ENCODE data around the gene ELOB. TPM values are rescaled to one million over a fixed set of nuclear protein-coding genes. Genes with fewer than 3 reads are reported as not detected.

ELOB gene
- total and polyA plus RNA-seq, 3 experiments from 2014 or later: 274 to 338 (median 322) TPM

GRCh38 chr16:2804728-2805127 lies 27.6 kb upstream of the ELOB start:
- Mint-ChIP-seq H3K27me3 (peaks cover 10 to 41% of the 10 kb centered on the region in 2 donors), H3K9me3 (peaks cover 3 to 10% (median 4%) of the 10 kb centered on the region in 5 donors), H3K4me1 (no peaks in the 10 kb centered on the region), H3K27ac (no peak overlapping the region), H3K36me3 (peaks cover 0 to 6% (median 0%) of the 10 kb centered on the region in 3 donors), H3K4me3 (no peak overlapping the region)
- Histone ChIP-seq H3K27me3 (ENCODE audit: insufficient read depth, low read length, poor library complexity, severe bottlenecking) (no peaks in the 10 kb centered on the region), H3K36me3 (ENCODE audit: insufficient read depth, low read length) (no peaks in the 10 kb centered on the region), H3K4me3 (ENCODE audit: low read length) (no peak overlapping the region), H3K4me1 (ENCODE audit: insufficient read depth, low read length) (no peaks in the 10 kb centered on the region), H3K9me3 (ENCODE audit: low read length) (no peaks in the 10 kb centered on the region), H3K27ac (ENCODE audit: low read depth, low read length) (no peak overlapping the region)
- POLR2A ChIA-PET: no interaction called here
- DNase-seq: peak in 1 of 5 donors; percentile 32
- CTCF ChIA-PET: no interaction called here

GRCh38 chr16:2803545-2804195 lies 26.6 kb upstream of the ELOB start:
- H3K9me3 ChIP-seq (ENCODE audit: low read length): no peaks in the 10 kb centered on the region
- no peaks in the 10 kb centered on the region for H3K4me1 ChIP-seq (ENCODE audit: insufficient read depth, low read length)
- CTCF ChIA-PET: no interaction called here
- no peak for DNase-seq
- H3K27ac ChIP-seq (ENCODE audit: low read depth, low read length): no peak overlapping the region
- POLR2A ChIA-PET: no interaction called here
- H3K4me3 Mint-ChIP-seq: peak overlapping the region in 1 of 7 donors; percentile 63
- H3K9me3 Mint-ChIP-seq: peaks cover 0 to 8% (median 4%) of the 10 kb centered on the region in 5 donors
- no peaks in the 10 kb centered on the region for H3K36me3 ChIP-seq (ENCODE audit: insufficient read depth, low read length)
- no peaks in the 10 kb centered on the region for H3K4me1 Mint-ChIP-seq
- H3K27me3 ChIP-seq (ENCODE audit: insufficient read depth, low read length, poor library complexity, severe bottlenecking): no peaks in the 10 kb centered on the region
- no peak overlapping the region for H3K27ac Mint-ChIP-seq
- no peaks in the 10 kb centered on the region for H3K36me3 Mint-ChIP-seq
- H3K4me3 ChIP-seq (ENCODE audit: low read length): no peak overlapping the region
- H3K27me3 Mint-ChIP-seq: peaks cover 9 to 33% of the 10 kb centered on the region in 2 donors

- no peak for DNase-seq
- Histone ChIP-seq H3K9me3 (ENCODE audit: low read length) (no peaks in the 10 kb centered on the region), H3K27ac (ENCODE audit: low read depth, low read length) (no peak overlapping the region), H3K36me3 (ENCODE audit: insufficient read depth, low read length) (no peaks in the 10 kb centered on the region), H3K4me3 (ENCODE audit: low read length) (no peak overlapping the region), H3K27me3 (ENCODE audit: insufficient read depth, low read length, poor library complexity, severe bottlenecking) (no peaks in the 10 kb centered on the region), H3K4me1 (ENCODE audit: insufficient read depth, low read length) (no peaks in the 10 kb centered on the region)
- H3K27ac Mint-ChIP-seq: peak overlapping the region in 1 of 8 donors; percentile 68
- H3K4me3 Mint-ChIP-seq: no peak overlapping the region
- peaks cover 0 to 8% (median 4%) of the 10 kb centered on the region in 5 donors for H3K9me3 Mint-ChIP-seq
- no peaks in the 10 kb centered on the region for H3K36me3 Mint-ChIP-seq
- POLR2A ChIA-PET: no interaction called here
- no peaks in the 10 kb centered on the region for H3K4me1 Mint-ChIP-seq
- CTCF ChIA-PET: interaction anchor here (1.0 kb wide), 1 partner anchor 12 kb away, joined by 3 read pairs; no protein-coding TSS in a partner anchor
- H3K27me3 Mint-ChIP-seq: peaks cover 10 to 24% of the 10 kb centered on the region in 2 donors
Observed at GRCh38 chr16:2799859-2800226, 22.8 kb upstream of the ELOB start.

DNA sequence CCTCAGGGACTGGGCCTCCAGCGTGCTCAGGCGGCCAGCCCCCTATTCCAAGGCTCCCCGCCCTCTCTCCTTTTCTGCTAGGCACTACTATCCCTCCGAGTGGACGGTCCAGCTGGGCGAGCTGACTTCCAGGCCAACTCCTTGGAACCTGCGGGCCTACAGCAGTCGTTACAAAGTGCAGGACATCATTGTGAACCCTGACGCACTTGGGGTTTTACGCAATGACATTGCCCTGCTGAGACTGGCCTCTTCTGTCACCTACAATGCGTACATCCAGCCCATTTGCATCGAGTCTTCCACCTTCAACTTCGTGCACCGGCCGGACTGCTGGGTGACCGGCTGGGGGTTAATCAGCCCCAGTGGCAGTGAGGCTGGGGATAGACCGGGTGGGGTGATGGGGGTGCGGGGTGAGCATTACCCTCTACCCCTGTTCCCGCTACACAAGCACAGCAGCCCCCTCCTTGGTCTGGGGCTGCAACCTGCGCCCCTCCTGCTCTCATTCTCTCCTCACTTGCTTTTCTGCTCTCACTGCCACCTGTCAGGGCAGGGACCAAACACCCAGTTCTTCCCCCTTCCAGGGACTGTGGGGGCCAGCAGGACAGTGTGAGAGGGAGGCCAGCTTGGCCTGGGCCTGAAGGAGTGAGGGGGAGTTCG lies 22.3 kb upstream of the ELOB start:
- POLR2A ChIA-PET: no interaction called here
- peak in 1 of 5 donors; percentile 31 for DNase-seq
- Histone ChIP-seq H3K36me3 (ENCODE audit: insufficient read depth, low read length) (no peaks in the 10 kb centered on the region), H3K27me3 (ENCODE audit: insufficient read depth, low read length, poor library complexity, severe bottlenecking) (no peaks in the 10 kb centered on the region), H3K4me1 (ENCODE audit: insufficient read depth, low read length) (no peaks in the 10 kb centered on the region), H3K9me3 (ENCODE audit: low read length) (no peaks in the 10 kb centered on the region), H3K4me3 (ENCODE audit: low read length) (no peak overlapping the region), H3K27ac (ENCODE audit: low read depth, low read length) (no peak overlapping the region)
- H3K4me3 Mint-ChIP-seq: no peak overlapping the region
- peaks cover 0 to 7% (median 4%) of the 10 kb centered on the region in 5 donors for H3K9me3 Mint-ChIP-seq
- H3K27ac Mint-ChIP-seq: no peak overlapping the region
- H3K4me1 Mint-ChIP-seq: no peaks in the 10 kb centered on the region
- H3K36me3 Mint-ChIP-seq: no peaks in the 10 kb centered on the region
- CTCF ChIA-PET: no interaction called here
- peaks cover 13 to 29% of the 10 kb centered on the region in 2 donors for H3K27me3 Mint-ChIP-seq

- Mint-ChIP-seq H3K27ac (no peak overlapping the region), H3K27me3 (peaks cover 13 to 32% of the 10 kb centered on the region in 2 donors), H3K4me3 (no peak overlapping the region), H3K36me3 (no peaks in the 10 kb centered on the region), H3K4me1 (no peaks in the 10 kb centered on the region), H3K9me3 (peaks cover 0 to 4% (median 2%) of the 10 kb centered on the region in 5 donors)
- no peaks in the 10 kb centered on the region for H3K4me1 ChIP-seq (ENCODE audit: insufficient read depth, low read length)
- H3K4me3 ChIP-seq (ENCODE audit: low read length): no peak overlapping the region
- POLR2A ChIA-PET: no interaction called here
- H3K36me3 ChIP-seq (ENCODE audit: insufficient read depth, low read length): no peaks in the 10 kb centered on the region
- DNase-seq: no peak
- H3K9me3 ChIP-seq (ENCODE audit: low read length): no peaks in the 10 kb centered on the region
- H3K27me3 ChIP-seq (ENCODE audit: insufficient read depth, low read length, poor library complexity, severe bottlenecking): no peaks in the 10 kb centered on the region
- no peak overlapping the region for H3K27ac ChIP-seq (ENCODE audit: low read depth, low read length)
- CTCF ChIA-PET: no interaction called here
Observed at GRCh38 chr16:2798723-2799204, 21.7 kb upstream of the ELOB start.

DNA sequence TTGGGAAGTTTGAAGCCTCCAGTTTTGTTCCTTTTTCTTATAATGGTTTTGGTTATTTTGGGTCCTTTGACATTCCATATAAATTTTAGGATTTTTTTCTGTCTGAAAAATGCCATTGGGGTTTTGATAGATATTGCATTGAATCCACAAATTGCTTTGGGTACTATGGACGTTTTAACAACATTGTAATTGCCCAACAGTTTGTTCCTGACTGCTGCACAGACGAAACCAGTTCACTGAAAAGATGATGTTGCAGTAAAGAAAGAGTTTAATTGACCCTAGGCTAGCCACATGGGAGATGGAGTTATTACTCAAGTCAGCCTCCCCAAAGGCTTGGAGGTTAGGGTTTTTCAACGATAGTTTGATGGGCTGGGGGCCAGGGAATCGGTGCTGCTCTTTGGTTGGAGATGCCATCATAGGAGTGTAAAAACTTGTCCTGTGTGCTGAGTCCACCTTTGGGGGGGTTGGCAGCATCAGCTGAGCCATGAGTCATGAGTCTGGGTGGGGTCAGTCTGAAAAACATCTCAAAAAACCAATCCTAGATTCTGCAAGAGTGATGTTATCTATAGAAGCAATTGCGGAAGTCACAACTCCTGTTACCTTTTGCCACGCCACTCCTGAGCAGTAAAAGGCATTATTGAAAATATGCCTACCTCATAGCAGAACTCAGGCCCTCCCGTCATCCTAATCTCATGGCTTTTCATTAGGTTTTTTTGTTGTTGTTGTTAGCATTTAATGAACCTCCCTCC lies 18.5 kb upstream of the ELOB start:
- H3K27ac ChIP-seq (ENCODE audit: low read depth, low read length): no peak overlapping the region
- H3K36me3 Mint-ChIP-seq: no peaks in the 10 kb centered on the region
- H3K4me1 ChIP-seq (ENCODE audit: insufficient read depth, low read length): no peaks in the 10 kb centered on the region
- H3K4me3 ChIP-seq (ENCODE audit: low read length): no peak overlapping the region
- no peaks in the 10 kb centered on the region for H3K36me3 ChIP-seq (ENCODE audit: insufficient read depth, low read length)
- H3K27me3 ChIP-seq (ENCODE audit: insufficient read depth, low read length, poor library complexity, severe bottlenecking): no peaks in the 10 kb centered on the region
- H3K4me3 Mint-ChIP-seq: no peak overlapping the region
- H3K27me3 Mint-ChIP-seq: peaks cover 19 to 58% of the 10 kb centered on the region in 2 donors
- no peaks in the 10 kb centered on the region for H3K9me3 Mint-ChIP-seq
- H3K9me3 ChIP-seq (ENCODE audit: low read length): no peaks in the 10 kb centered on the region
- CTCF ChIA-PET: interaction anchor here (1.3 kb wide), 1 partner anchor 10 kb away, joined by 3 read pairs; no protein-coding TSS in a partner anchor
- no peaks in the 10 kb centered on the region for H3K4me1 Mint-ChIP-seq
- POLR2A ChIA-PET: no interaction called here
- DNase-seq: peak in 1 of 5 donors; percentile 2
- peak overlapping the region in 1 of 8 donors; percentile 33 for H3K27ac Mint-ChIP-seq

DNA sequence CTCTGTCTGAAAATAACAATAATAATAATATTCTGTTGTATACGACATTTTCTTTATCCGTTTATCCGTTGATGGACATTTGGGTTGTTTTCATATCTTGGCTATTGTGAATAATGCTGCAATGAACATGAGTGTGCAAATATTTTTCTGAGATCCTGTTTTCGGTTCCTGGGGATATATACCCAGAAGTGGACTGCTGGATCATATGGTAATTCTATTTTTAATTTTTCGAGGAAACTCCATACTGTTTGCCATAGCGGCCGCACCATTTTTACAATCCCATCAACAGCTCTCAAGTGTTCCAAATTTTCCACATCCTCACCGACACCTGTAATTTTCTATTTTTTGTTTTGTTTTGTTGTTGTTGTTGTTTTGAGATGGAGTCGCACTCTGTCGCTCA lies 15.9 kb upstream of the ELOB start:
- no peak overlapping the region for H3K4me3 Mint-ChIP-seq
- no peak overlapping the region for H3K4me3 ChIP-seq (ENCODE audit: low read length)
- no peak overlapping the region for H3K27ac Mint-ChIP-seq
- H3K27me3 ChIP-seq (ENCODE audit: insufficient read depth, low read length, poor library complexity, severe bottlenecking): no peaks in the 10 kb centered on the region
- ChIA-PET CTCF (no interaction called here), POLR2A (no interaction called here)
- H3K36me3 ChIP-seq (ENCODE audit: insufficient read depth, low read length): no peaks in the 10 kb centered on the region
- H3K4me1 ChIP-seq (ENCODE audit: insufficient read depth, low read length): no peaks in the 10 kb centered on the region
- no peaks in the 10 kb centered on the region for H3K9me3 ChIP-seq (ENCODE audit: low read length)
- DNase-seq: peak in 1 of 5 donors; percentile 3
- no peaks in the 10 kb centered on the region for H3K9me3 Mint-ChIP-seq
- H3K4me1 Mint-ChIP-seq: peaks cover 0 to 2% (median 0%) of the 10 kb centered on the region in 3 donors
- no peaks in the 10 kb centered on the region for H3K36me3 Mint-ChIP-seq
- H3K27me3 Mint-ChIP-seq: peaks cover 21 to 63% of the 10 kb centered on the region in 2 donors
- no peak overlapping the region for H3K27ac ChIP-seq (ENCODE audit: low read depth, low read length)

DNA sequence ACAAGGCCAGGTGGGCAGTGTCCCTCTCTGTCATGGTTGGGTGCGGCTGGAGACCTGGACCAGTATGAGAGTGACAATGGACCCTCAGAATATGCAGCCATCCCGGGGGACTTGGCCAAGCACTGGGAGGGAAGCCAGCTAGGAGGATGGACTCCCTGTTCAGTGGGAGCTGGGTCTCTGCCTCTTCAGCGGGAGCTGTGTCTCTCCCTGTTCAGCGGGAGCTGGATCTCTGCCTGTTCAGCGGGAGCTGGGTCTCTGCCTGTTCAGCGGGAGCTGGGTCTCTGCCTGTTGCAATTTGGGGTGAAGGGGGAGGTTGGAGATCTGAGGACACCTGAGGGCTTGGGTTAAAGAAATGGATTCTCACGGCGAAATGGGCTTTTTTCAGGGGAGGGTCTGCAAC lies 14.1 kb upstream of the ELOB start:
- Mint-ChIP-seq H3K27me3 (peaks cover 21 to 54% of the 10 kb centered on the region in 2 donors), H3K4me1 (peaks cover 0 to 10% (median 2%) of the 10 kb centered on the region in 3 donors), H3K9me3 (no peaks in the 10 kb centered on the region), H3K27ac (no peak overlapping the region), H3K36me3 (no peaks in the 10 kb centered on the region), H3K4me3 (no peak overlapping the region)
- Histone ChIP-seq H3K27ac (ENCODE audit: low read depth, low read length) (no peak overlapping the region), H3K4me3 (ENCODE audit: low read length) (no peak overlapping the region), H3K36me3 (ENCODE audit: insufficient read depth, low read length) (no peaks in the 10 kb centered on the region), H3K9me3 (ENCODE audit: low read length) (no peaks in the 10 kb centered on the region), H3K4me1 (ENCODE audit: insufficient read depth, low read length) (peaks cover under 1% of the 10 kb centered on the region), H3K27me3 (ENCODE audit: insufficient read depth, low read length, poor library complexity, severe bottlenecking) (no peaks in the 10 kb centered on the region)
- CTCF ChIA-PET: interaction anchor here (0.9 to 1.2 kb wide), 2 partner anchors 13 to 77 kb away, joined by 3 read pairs; no protein-coding TSS in a partner anchor
- peak in 1 of 5 donors; percentile 27 for DNase-seq
- POLR2A ChIA-PET: no interaction called here
